Suprapubic skin (tissue), 4 donors: ENCODE measurements around the gene PLXNB3. TPM values are rescaled to one million over a fixed set of nuclear protein-coding genes. Genes with fewer than 3 reads are reported as not detected.

Source experiments
- DNase-seq, 2 donors: peaks; one replicate each; pipeline ENCODE4 v3.0.0-alpha.2; 2019; ENCODE audit warnings: low spot score in 2 of 2
- H3K27ac ChIP-seq: fragments of 200-600 bp; sonication (generic); one replicate; pipeline ENCODE4 v1.5.1; 2019
- H3K27me3 ChIP-seq: fragments of 200-600 bp; sonication (generic); one replicate; pipeline ENCODE4 v1.5.1; 2019
- H3K36me3 ChIP-seq: fragments of 200-600 bp; sonication (generic); one replicate; pipeline ENCODE4 v1.5.1; 2019
- H3K4me1 ChIP-seq: fragments of 200-600 bp; sonication (generic); one replicate; pipeline ENCODE4 v1.5.1; 2019
- H3K4me3 ChIP-seq: fragments of 200-600 bp; sonication (generic); one replicate; pipeline ENCODE4 v1.5.1; 2019; ENCODE audit warnings: mild to moderate bottlenecking
- H3K9me3 ChIP-seq: fragments of 200-600 bp; sonication (generic); one replicate; pipeline ENCODE4 v1.5.1; 2019
- EP300 ChIP-seq: sonication (generic); formaldehyde crosslinking; IDR thresholded peaks from one replicate; pipeline ENCODE4 v1.6.1; 2017; ENCODE audit warnings: antibody characterized with exemption
- POLR2A ChIP-seq, 2 donors: fragments of 450-650 bp; IDR thresholded peaks; one replicate each; pipeline ENCODE4 v1.6.1; 2017; ENCODE audit warnings: antibody characterized with exemption in 2 of 2, mild to moderate bottlenecking in 2 of 2, moderate library complexity in 2 of 2
- POLR2AphosphoS5 ChIP-seq, 3 donors: sonication (generic); formaldehyde crosslinking; IDR thresholded peaks; one replicate each; pipeline ENCODE4 v1.6.1; 2017; ENCODE audit warnings: antibody characterized with exemption in 3 of 3
- WGBS: methylation state at CpG from one replicate; pipeline ENCODE4 v1.1.5; 2018; 5-methylcytosine and 5-hydroxymethylcytosine counted together
- total RNA-seq, 4 donors: library from RNA; depleted of rRNA; stranded (reverse); fragments of >200 nt; gene quantifications; one replicate each; pipeline ENCODE4 v1.1.0, GENCODE V29; 2016
- TF ChIP-seq, protein P1 (sequence below), 2 donors: fragments of 200-600 bp in 1 of 2; fragments of 450-650 bp in 1 of 2; sonication (generic) in 1 of 2; IDR thresholded peaks; one replicate each; pipeline ENCODE4 v1.5.1; 2016 to 2019; ENCODE audit warnings: antibody characterized with exemption in 2 of 2, mild to moderate bottlenecking in 1 of 2, moderate library complexity in 1 of 2

The PLXNB3 gene
- total RNA-seq, 4 donors from 2014 or later: 13.5 to 23.9 (median 19.8) TPM

DNA sequence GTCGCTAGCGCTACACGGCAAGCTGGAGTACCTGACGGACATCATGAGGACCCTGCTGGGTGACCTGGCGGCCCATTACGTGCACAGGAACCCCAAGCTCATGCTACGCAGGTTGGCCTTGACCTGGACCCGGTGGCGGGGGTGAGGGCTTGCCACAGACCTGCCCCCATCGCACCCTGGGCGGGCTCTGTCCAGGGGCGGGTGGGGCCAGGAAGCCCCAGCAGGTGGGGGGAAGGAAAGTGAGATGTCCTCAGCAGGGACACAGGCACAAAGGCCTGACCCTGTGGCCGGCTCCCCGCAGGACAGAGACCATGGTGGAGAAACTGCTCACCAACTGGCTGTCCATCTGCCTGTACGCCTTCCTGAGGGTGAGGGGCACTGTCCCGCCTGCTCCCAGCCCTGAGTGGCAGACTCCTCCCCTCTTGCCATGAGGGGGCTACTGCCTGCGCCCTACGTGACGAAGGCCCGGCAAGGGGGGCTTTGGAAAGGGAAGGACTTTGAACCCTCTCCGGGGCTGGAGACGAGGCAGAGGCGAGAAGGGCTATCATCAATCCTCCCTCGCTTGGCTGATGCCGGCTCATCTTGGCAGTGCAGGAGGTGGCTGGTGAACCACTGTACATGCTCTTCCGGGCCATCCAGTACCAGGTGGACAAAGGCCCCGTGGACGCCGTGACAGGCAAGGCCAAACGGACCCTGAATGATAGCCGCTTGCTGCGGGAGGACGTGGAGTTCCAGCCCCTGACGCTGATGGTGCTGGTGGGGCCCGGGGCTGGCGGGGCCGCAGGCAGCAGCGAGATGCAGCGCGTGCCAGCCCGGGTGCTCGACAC is 11.5 kb downstream of the PLXNB3 start:
- no peaks in the 10 kb centered on the region for H3K36me3 ChIP-seq
- DNase-seq: no peak

DNA sequence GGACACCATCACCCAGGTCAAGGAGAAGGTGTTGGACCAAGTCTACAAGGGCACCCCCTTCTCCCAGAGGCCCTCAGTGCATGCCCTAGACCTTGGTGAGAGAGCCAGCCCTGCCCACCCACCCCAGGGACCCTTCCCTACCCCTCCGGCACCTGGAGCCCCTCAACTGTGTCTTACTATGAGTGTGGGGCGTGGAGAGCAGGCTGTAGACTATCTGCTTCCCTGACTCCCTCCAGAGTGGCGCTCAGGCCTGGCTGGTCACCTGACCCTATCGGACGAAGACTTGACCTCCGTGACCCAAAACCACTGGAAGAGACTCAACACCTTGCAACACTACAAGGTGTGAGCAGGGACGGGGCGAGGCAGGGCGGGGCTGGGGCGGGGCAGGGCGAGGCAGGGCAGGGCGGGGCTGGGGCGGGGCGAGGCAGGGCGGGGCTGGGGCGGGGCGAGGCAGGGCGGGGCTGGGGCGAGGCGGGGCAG is 12.1 kb downstream of the PLXNB3 start:
- Histone ChIP-seq H3K27me3 (no peaks in the 10 kb centered on the region), H3K9me3 (no peaks in the 10 kb centered on the region), H3K4me3 (no peak overlapping the region), H3K4me1 (peaks cover 11% of the 10 kb centered on the region), H3K27ac (no peak overlapping the region), H3K36me3 (no peaks in the 10 kb centered on the region)
- no peak for DNase-seq
- TF ChIP-seq EP300: no peak
- no peak for TF ChIP-seq POLR2A (IDR thresholded peaks at IDR 0.05)
- TF ChIP-seq POLR2AphosphoS5 (IDR thresholded peaks at IDR 0.05): no peak
- TF ChIP-seq, protein P1, sequence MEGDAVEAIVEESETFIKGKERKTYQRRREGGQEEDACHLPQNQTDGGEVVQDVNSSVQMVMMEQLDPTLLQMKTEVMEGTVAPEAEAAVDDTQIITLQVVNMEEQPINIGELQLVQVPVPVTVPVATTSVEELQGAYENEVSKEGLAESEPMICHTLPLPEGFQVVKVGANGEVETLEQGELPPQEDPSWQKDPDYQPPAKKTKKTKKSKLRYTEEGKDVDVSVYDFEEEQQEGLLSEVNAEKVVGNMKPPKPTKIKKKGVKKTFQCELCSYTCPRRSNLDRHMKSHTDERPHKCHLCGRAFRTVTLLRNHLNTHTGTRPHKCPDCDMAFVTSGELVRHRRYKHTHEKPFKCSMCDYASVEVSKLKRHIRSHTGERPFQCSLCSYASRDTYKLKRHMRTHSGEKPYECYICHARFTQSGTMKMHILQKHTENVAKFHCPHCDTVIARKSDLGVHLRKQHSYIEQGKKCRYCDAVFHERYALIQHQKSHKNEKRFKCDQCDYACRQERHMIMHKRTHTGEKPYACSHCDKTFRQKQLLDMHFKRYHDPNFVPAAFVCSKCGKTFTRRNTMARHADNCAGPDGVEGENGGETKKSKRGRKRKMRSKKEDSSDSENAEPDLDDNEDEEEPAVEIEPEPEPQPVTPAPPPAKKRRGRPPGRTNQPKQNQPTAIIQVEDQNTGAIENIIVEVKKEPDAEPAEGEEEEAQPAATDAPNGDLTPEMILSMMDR (IDR thresholded peaks at IDR 0.05): no peak
- WGBS: no CpG with 5 or more reads among the region's 20 CpGs

More for the DNA sequence above, 11.5 kb downstream of the PLXNB3 start:
- Histone ChIP-seq H3K27me3 (no peaks in the 10 kb centered on the region), H3K4me1 (peaks cover 5% of the 10 kb centered on the region), H3K27ac (no peak overlapping the region), H3K9me3 (no peaks in the 10 kb centered on the region), H3K4me3 (no peak overlapping the region)
- WGBS: 89% methylated on average over 11 of the region's 42 CpGs
- no peak for TF ChIP-seq EP300
- TF ChIP-seq POLR2AphosphoS5 (IDR thresholded peaks at IDR 0.05): no peak
- TF ChIP-seq, protein P1 (IDR thresholded peaks at IDR 0.05): no peak
- no peak for TF ChIP-seq POLR2A (IDR thresholded peaks at IDR 0.05)

DNA sequence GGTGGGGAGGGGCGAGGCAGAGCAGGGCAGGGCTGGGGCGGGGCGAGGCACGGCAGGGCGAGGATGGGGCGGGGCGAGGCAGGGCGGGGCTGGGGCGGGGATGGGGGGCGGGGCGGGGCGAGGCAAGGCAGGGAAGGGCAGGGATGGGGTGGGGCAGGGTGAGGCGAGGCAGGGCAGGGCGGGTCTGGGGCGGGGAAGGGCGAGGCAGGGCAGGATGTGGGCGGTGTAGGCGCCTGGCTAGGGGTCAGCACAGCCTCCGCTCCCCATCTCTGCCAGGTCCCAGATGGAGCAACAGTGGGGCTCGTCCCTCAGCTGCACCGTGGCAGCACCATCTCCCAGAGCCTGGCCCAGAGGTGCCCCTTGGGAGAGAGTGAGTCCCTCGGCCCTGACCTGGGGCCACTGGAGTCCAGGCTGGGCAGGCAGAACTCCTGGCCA is 12.6 kb downstream of the PLXNB3 start:
- Histone ChIP-seq H3K4me3 (no peak overlapping the region), H3K27me3 (no peaks in the 10 kb centered on the region), H3K36me3 (no peaks in the 10 kb centered on the region), H3K27ac (no peak overlapping the region), H3K4me1 (peaks cover 16% of the 10 kb centered on the region), H3K9me3 (no peaks in the 10 kb centered on the region)
- TF ChIP-seq POLR2AphosphoS5 (IDR thresholded peaks at IDR 0.05) (no peak), EP300 (no peak), POLR2A (IDR thresholded peaks at IDR 0.05) (no peak)
- TF ChIP-seq, protein P1 (IDR thresholded peaks at IDR 0.05): no peak
- DNase-seq: no peak
- 83% methylated on average over 6 of the region's 22 CpGs for WGBS

DNA sequence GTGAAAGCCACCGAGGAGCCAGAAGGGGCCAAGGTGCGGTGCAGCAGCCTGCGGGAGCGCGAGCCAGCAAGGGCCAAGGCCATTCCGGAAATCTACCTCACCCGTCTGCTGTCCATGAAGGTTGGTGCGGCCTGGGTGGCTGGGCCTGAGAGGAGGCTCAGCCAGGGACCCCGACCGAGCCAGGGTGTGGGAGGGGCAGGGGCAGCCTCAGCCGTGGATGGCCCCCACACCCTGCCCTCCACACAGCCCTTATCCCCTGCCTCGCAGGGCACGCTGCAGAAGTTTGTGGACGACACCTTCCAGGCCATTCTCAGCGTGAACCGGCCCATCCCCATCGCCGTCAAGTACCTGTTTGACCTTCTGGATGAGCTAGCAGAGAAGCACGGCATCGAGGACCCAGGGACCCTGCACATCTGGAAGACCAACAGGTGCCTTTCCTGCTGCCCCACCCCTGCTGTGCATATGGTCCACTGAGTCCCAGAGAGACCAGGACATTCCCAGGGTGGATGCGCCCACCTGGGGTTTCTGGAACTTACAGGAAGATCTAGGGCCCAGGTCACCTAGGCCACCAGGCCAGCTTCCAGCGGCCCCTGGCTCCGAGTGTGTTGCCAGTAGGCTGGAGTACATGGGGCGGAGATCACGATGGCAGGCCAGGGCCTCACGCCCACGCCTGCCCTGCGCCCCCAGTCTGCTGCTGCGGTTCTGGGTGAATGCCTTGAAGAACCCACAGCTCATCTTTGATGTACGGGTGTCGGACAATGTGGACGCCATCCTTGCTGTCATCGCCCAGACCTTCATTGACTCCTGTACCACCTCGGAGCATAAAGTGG is 13.4 kb downstream of the PLXNB3 start:
- no peak overlapping the region for H3K4me3 ChIP-seq
- no peak overlapping the region for H3K27ac ChIP-seq
- no peaks in the 10 kb centered on the region for H3K9me3 ChIP-seq
- 86% methylated on average over 27 of the region's 34 CpGs for WGBS
- H3K27me3 ChIP-seq: no peaks in the 10 kb centered on the region
- H3K36me3 ChIP-seq: no peaks in the 10 kb centered on the region
- peaks cover 24% of the 10 kb centered on the region for H3K4me1 ChIP-seq
- no peak for DNase-seq
- TF ChIP-seq EP300 (no peak), POLR2A (IDR thresholded peaks at IDR 0.05) (no peak), POLR2AphosphoS5 (IDR thresholded peaks at IDR 0.05) (no peak)
- TF ChIP-seq, protein P1 (IDR thresholded peaks at IDR 0.05): no peak

DNA sequence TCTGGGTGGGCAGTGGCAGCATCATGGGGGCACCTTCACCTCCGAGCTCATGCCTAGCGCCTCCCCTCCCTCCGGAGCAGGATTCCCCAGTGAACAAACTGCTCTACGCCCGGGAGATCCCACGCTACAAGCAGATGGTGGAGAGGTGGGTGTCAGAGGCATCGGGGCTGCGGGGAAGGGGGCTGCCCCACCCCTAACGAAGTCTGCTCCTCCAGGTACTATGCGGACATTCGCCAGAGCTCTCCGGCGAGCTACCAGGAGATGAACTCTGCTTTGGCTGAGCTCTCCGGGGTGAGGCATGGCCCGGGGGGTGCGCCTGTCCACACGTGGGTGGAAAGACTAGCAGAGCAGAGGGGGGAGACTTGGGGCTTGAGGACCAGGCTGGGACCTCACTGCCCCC is 14.1 kb downstream of the PLXNB3 start:
- no peaks in the 10 kb centered on the region for H3K36me3 ChIP-seq
- TF ChIP-seq, protein P1 (IDR thresholded peaks at IDR 0.05): no peak
- TF ChIP-seq POLR2A (IDR thresholded peaks at IDR 0.05) (no peak), EP300 (no peak), POLR2AphosphoS5 (IDR thresholded peaks at IDR 0.05) (no peak)
- peaks cover 25% of the 10 kb centered on the region for H3K4me1 ChIP-seq
- no peak overlapping the region for H3K27ac ChIP-seq
- no peaks in the 10 kb centered on the region for H3K9me3 ChIP-seq
- WGBS: no CpG with 5 or more reads among the region's 17 CpGs
- no peak for DNase-seq
- H3K4me3 ChIP-seq: no peak overlapping the region
- H3K27me3 ChIP-seq: no peaks in the 10 kb centered on the region
